ENCODE data around the gene GMDS.

The GMDS gene

GRCh38 chr6:1987640-1988039, 257.8 kb downstream of the GMDS start:
- DNase-seq (ENCODE audit: low read depth in 2 of 2): no peak

GRCh38 chr6:1986454-1987243, 258.8 kb downstream of the GMDS start:
- no peak for DNase-seq (ENCODE audit: low read depth in 2 of 2)

- no peak for DNase-seq (ENCODE audit: low read depth in 2 of 2)
These were observed 260.9 kb downstream of the GMDS start for GRCh38 chr6:1984346-1984994.

GRCh38 chr6:1983850-1984249, 261.6 kb downstream of the GMDS start:
- DNase-seq (ENCODE audit: low read depth in 2 of 2): no peak

GRCh38 chr6:1972962-1973361, 272.4 kb downstream of the GMDS start:
- DNase-seq (ENCODE audit: low read depth in 2 of 2): no peak

- DNase-seq (ENCODE audit: low read depth in 2 of 2): no peak
These were observed 273.8 kb downstream of the GMDS start for GRCh38 chr6:1971612-1972011.

- no peak for DNase-seq (ENCODE audit: low read depth in 2 of 2)
These were observed 275.2 kb downstream of the GMDS start for GRCh38 chr6:1970151-1970561.

GRCh38 chr6:1966713-1967112, 278.7 kb downstream of the GMDS start:
- no peak for DNase-seq (ENCODE audit: low read depth in 2 of 2)

GRCh38 chr6:1965596-1966224, 279.7 kb downstream of the GMDS start:
- DNase-seq (ENCODE audit: low read depth in 2 of 2): no peak

- DNase-seq (ENCODE audit: low read depth in 2 of 2): no peak
These were observed 281.8 kb downstream of the GMDS start for GRCh38 chr6:1963596-1963995.

GRCh38 chr6:1962201-1962600, 283.2 kb downstream of the GMDS start:
- no peak for DNase-seq (ENCODE audit: low read depth in 2 of 2)

GRCh38 chr6:1960486-1961142, 284.8 kb downstream of the GMDS start:
- no peak for DNase-seq (ENCODE audit: low read depth in 2 of 2)

GRCh38 chr6:1958257-1958656, 287.1 kb downstream of the GMDS start:
- DNase-seq (ENCODE audit: low read depth in 2 of 2): no peak

GRCh38 chr6:1957746-1958145, 287.7 kb downstream of the GMDS start:
- DNase-seq (ENCODE audit: low read depth in 2 of 2): no peak

GRCh38 chr6:1952740-1953360, 292.6 kb downstream of the GMDS start:
- no peak for DNase-seq (ENCODE audit: low read depth in 2 of 2)

GRCh38 chr6:1950631-1951030, 294.8 kb downstream of the GMDS start:
- DNase-seq (ENCODE audit: low read depth in 2 of 2): no peak

- DNase-seq (ENCODE audit: low read depth in 2 of 2): no peak
These were observed 295.9 kb downstream of the GMDS start for GRCh38 chr6:1949538-1949937.

GRCh38 chr6:1947922-1948321, 297.5 kb downstream of the GMDS start:
- DNase-seq (ENCODE audit: low read depth in 2 of 2): no peak

- DNase-seq (ENCODE audit: low read depth in 2 of 2): no peak
These were observed 298.8 kb downstream of the GMDS start for GRCh38 chr6:1946583-1946982.

GRCh38 chr6:1945235-1945832, 300.1 kb downstream of the GMDS start:
- no peak for DNase-seq (ENCODE audit: low read depth in 2 of 2)

GRCh38 chr6:1942834-1943233, 302.6 kb downstream of the GMDS start:
- no peak for DNase-seq (ENCODE audit: low read depth in 2 of 2)

GRCh38 chr6:1941534-1941933, 303.9 kb downstream of the GMDS start:
- no peak for DNase-seq (ENCODE audit: low read depth in 2 of 2)

All from stimulated activated CD8-positive, alpha-beta memory T cell treated with anti-CD3 and anti-CD28 coated beads, Interleukin-15, amount 100 ng/mL, for 48 hours (primary cell).